GM23338 (cell line): Measurements from ENCODE around the gene CEMIP2. TPM values are rescaled to one million over a fixed set of nuclear protein-coding genes. Genes with fewer than 3 reads are reported as not detected.

Experiments used
- ATAC-seq: fragments of 200-7000 bp; cut with Tn5 transposase; 3 replicates; pipeline ENCODE4 v1.9.1; 2020
- DNase-seq: peaks from one replicate; pipeline ENCODE4 v3.0.0-alpha.2; 2015; ENCODE audit warnings: low spot score
- H2AFZ ChIP-seq: fragments of 200-600 bp; sonication (generic); 2 replicates; pipeline ENCODE4 v1.8.0; 2016; ENCODE audit warnings: antibody characterized with exemption, mild to moderate bottlenecking, moderate library complexity
- H3F3A ChIP-seq: fragments of 200-600 bp; sonication (generic); replicated peaks from 2 replicates; pipeline ENCODE4 v1.8.0; 2017; ENCODE audit warnings: antibody characterized with exemption, mixed run types, low read depth
- H3K27ac ChIP-seq: fragments of 200-600 bp; sonication (generic); 2 replicates; pipeline ENCODE4 v1.6.1; 2016; ENCODE audit warnings: low read depth
- H3K27me3 ChIP-seq: fragments of 200-600 bp; sonication (generic); 2 replicates; pipeline ENCODE4 v1.8.0; 2016; ENCODE audit warnings: mild to moderate bottlenecking, mixed run types, moderate library complexity; ENCODE audit not compliant: insufficient read depth
- H3K36me3 ChIP-seq: fragments of 200-600 bp; sonication (generic); 2 replicates; pipeline ENCODE4 v1.8.0; 2016; ENCODE audit warnings: mild to moderate bottlenecking; ENCODE audit not compliant: insufficient read depth
- H3K4me1 ChIP-seq: fragments of 200-600 bp; sonication (generic); 2 replicates; pipeline ENCODE4 v1.8.0; 2016; ENCODE audit warnings: mild to moderate bottlenecking, moderate library complexity; ENCODE audit not compliant: insufficient read depth
- H3K4me2 ChIP-seq: fragments of 200-600 bp; sonication (generic); 2 replicates; pipeline ENCODE4 v1.7.1; 2017; ENCODE audit warnings: mixed run types
- H3K4me3 ChIP-seq: fragments of 200-600 bp; sonication (generic); 2 replicates; pipeline ENCODE4 v1.6.1; 2016; ENCODE audit warnings: mixed run types
- H3K79me2 ChIP-seq: fragments of 200-600 bp; sonication (generic); replicated peaks from 2 replicates; pipeline ENCODE4 v1.8.0; 2017; ENCODE audit warnings: mild to moderate bottlenecking; ENCODE audit not compliant: insufficient read depth
- H3K9me2 ChIP-seq: fragments of 200-600 bp; sonication (generic); 2 replicates; pipeline ENCODE4 v1.8.0; 2017; ENCODE audit not compliant: insufficient read depth
- H4K20me1 ChIP-seq: fragments of 200-600 bp; sonication (generic); replicated peaks from 2 replicates; pipeline ENCODE4 v1.8.0; 2017; ENCODE audit warnings: mild to moderate bottlenecking; ENCODE audit not compliant: insufficient read depth
- H3K27ac Mint-ChIP-seq: 2 replicates; pipeline ENCODE4 v1.8.0; 2020; ENCODE audit warnings: inconsistent platforms, mild to moderate bottlenecking, moderate library complexity, mixed read lengths
- H3K27me3 Mint-ChIP-seq: 3 replicates; pipeline ENCODE4 v1.8.0; 2022; ENCODE audit warnings: low read depth, mild to moderate bottlenecking, moderate library complexity, mixed read lengths, inconsistent platforms; ENCODE audit not compliant: insufficient read depth, poor library complexity
- H3K36me3 Mint-ChIP-seq: 3 replicates; pipeline ENCODE4 v1.8.0; 2021; ENCODE audit warnings: low read depth, mild to moderate bottlenecking, inconsistent platforms, moderate library complexity, mixed read lengths
- H3K4me1 Mint-ChIP-seq: 3 replicates; pipeline ENCODE4 v1.8.0; 2020; ENCODE audit warnings: mild to moderate bottlenecking, inconsistent platforms, mixed read lengths
- H3K4me3 Mint-ChIP-seq: 3 replicates; pipeline ENCODE4 v1.8.0; 2021; ENCODE audit warnings: moderate library complexity, mild to moderate bottlenecking, inconsistent platforms, mixed read lengths
- H3K9me3 Mint-ChIP-seq: 3 replicates; pipeline ENCODE4 v1.8.0; 2020; ENCODE audit warnings: moderate library complexity, mild to moderate bottlenecking, inconsistent platforms, mixed read lengths
- CREB1 ChIP-seq: fragments of 250-450 bp; sonication (Bioruptor Pico); IDR thresholded peaks from 2 replicates; pipeline ENCODE4 v1.5.0; 2020; ENCODE audit warnings: low read depth, mild to moderate bottlenecking, moderate library complexity
- EZH2 ChIP-seq: fragments of 200-600 bp; sonication (generic); IDR thresholded peaks from one replicate; pipeline ENCODE4 v1.8.0; 2017; ENCODE audit warnings: antibody characterized with exemption, mild to moderate bottlenecking, low read depth; ENCODE audit not compliant: unreplicated experiment
- EZH2phosphoT487 ChIP-seq: fragments of 200-600 bp; sonication (generic); IDR thresholded peaks from one replicate; pipeline ENCODE4 v1.8.1; 2018; ENCODE audit warnings: antibody characterized with exemption; ENCODE audit not compliant: unreplicated experiment
- POLR2AphosphoS5 ChIP-seq: IDR thresholded peaks from 2 replicates; pipeline ENCODE4 v1.6.1; 2016; ENCODE audit warnings: antibody characterized with exemption, low read depth
- STAT1 ChIP-seq: IDR thresholded peaks from one replicate; pipeline ENCODE4 v1.6.1; 2016; ENCODE audit warnings: antibody characterized with exemption; ENCODE audit not compliant: unreplicated experiment
- ZNF331 ChIP-seq: fragments of 250-450 bp; sonication (Bioruptor Pico); IDR thresholded peaks from 2 replicates; pipeline ENCODE4 v1.5.0; 2020; ENCODE audit warnings: low read depth, mild to moderate bottlenecking, moderate library complexity
- polyA plus RNA-seq: library from polyadenylated mRNA; unstranded; fragments of >200 nt; fragmentation: Nextera tagmentation; extraction: Ambion mirVana; gene quantifications from 2 replicates; pipeline ENCODE4 v1.2.1, GENCODE V29; 2016
- total RNA-seq: library from RNA; depleted of rRNA; stranded (reverse); fragments of >200 nt; shearing (Covaris generic); gene quantifications from 2 replicates; pipeline ENCODE4 v1.2.3, GENCODE V29; 2014
- TF ChIP-seq, protein P1 (sequence below): fragments of 250-450 bp; sonication (Bioruptor Pico); IDR thresholded peaks from 2 replicates; pipeline ENCODE4 v1.5.0; 2020; ENCODE audit warnings: mild to moderate bottlenecking, moderate library complexity
- TF ChIP-seq, protein P2 (sequence below): IDR thresholded peaks from one replicate; pipeline ENCODE4 v1.6.1; 2018; ENCODE audit warnings: antibody characterized with exemption; ENCODE audit not compliant: unreplicated experiment
- TF ChIP-seq, protein P3 (sequence below), 2 experiments: fragments of 200-600 bp in 1 of 2; sonication (generic) in 1 of 2; conservative IDR thresholded peaks; 2 replicates each; pipeline versions ENCODE4 v1.5.1 to v1.6.1; 2016 to 2017; ENCODE audit warnings: antibody characterized with exemption in 2 of 2, low read depth in 2 of 2, mild to moderate bottlenecking in 2 of 2, moderate library complexity in 1 of 2

The CEMIP2 gene
- total and polyA plus RNA-seq, 2 experiments from 2014 or later, result 23.0 to 76.7 TPM

DNA sequence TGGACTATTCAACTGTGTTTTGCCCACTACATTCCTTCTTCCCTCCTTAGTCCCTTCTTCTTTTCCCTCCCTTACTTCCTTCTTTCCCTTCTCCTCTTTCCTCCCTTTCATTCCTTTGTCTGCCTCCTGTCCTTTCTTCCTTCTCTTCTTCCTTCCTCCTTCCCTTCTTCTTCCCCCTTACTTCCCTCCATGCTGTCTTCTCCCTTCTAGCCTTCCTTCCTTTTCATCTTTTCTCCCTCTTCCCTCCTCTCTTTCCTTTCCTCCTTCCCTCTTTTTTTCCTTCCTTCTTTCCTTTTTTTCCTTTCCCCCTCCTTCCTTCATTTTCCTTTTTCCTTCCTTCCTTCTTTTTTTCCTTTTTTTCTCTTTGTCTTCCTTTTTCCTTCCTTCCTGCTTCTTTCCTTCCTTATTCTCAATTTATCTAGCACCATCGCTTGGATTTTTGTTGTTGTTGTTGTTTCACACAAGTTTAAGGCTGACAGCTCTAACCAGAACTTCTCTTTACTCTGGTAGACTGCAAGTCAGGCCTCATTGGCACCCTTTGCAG, 123.4 kb downstream of the CEMIP2 start (continued):
- TF ChIP-seq, protein P1, sequence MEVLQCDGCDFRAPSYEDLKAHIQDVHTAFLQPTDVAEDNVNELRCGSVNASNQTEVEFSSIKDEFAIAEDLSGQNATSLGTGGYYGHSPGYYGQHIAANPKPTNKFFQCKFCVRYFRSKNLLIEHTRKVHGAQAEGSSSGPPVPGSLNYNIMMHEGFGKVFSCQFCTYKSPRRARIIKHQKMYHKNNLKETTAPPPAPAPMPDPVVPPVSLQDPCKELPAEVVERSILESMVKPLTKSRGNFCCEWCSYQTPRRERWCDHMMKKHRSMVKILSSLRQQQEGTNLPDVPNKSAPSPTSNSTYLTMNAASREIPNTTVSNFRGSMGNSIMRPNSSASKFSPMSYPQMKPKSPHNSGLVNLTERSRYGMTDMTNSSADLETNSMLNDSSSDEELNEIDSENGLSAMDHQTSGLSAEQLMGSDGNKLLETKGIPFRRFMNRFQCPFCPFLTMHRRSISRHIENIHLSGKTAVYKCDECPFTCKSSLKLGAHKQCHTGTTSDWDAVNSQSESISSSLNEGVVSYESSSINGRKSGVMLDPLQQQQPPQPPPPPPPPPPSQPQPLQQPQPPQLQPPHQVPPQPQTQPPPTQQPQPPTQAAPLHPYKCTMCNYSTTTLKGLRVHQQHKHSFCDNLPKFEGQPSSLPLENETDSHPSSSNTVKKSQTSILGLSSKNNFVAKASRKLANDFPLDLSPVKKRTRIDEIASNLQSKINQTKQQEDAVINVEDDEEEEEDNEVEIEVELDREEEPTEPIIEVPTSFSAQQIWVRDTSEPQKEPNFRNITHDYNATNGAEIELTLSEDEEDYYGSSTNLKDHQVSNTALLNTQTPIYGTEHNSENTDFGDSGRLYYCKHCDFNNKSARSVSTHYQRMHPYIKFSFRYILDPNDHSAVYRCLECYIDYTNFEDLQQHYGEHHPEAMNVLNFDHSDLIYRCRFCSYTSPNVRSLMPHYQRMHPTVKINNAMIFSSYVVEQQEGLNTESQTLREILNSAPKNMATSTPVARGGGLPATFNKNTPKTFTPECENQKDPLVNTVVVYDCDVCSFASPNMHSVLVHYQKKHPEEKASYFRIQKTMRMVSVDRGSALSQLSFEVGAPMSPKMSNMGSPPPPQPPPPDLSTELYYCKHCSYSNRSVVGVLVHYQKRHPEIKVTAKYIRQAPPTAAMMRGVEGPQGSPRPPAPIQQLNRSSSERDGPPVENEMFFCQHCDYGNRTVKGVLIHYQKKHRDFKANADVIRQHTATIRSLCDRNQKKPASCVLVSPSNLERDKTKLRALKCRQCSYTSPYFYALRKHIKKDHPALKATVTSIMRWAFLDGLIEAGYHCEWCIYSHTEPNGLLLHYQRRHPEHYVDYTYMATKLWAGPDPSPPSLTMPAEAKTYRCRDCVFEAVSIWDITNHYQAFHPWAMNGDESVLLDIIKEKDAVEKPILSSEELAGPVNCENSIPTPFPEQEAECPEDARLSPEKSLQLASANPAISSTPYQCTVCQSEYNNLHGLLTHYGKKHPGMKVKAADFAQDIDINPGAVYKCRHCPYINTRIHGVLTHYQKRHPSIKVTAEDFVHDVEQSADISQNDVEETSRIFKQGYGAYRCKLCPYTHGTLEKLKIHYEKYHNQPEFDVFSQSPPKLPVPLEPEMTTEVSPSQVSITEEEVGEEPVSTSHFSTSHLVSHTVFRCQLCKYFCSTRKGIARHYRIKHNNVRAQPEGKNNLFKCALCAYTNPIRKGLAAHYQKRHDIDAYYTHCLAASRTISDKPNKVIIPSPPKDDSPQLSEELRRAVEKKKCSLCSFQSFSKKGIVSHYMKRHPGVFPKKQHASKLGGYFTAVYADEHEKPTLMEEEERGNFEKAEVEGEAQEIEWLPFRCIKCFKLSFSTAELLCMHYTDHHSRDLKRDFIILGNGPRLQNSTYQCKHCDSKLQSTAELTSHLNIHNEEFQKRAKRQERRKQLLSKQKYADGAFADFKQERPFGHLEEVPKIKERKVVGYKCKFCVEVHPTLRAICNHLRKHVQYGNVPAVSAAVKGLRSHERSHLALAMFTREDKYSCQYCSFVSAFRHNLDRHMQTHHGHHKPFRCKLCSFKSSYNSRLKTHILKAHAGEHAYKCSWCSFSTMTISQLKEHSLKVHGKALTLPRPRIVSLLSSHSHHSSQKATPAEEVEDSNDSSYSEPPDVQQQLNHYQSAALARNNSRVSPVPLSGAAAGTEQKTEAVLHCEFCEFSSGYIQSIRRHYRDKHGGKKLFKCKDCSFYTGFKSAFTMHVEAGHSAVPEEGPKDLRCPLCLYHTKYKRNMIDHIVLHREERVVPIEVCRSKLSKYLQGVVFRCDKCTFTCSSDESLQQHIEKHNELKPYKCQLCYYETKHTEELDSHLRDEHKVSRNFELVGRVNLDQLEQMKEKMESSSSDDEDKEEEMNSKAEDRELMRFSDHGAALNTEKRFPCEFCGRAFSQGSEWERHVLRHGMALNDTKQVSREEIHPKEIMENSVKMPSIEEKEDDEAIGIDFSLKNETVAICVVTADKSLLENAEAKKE (CRISPR knock-in tag), result no peak
- no peak for TF ChIP-seq ZNF331 (CRISPR knock-in tag)
- TF ChIP-seq, protein P2, sequence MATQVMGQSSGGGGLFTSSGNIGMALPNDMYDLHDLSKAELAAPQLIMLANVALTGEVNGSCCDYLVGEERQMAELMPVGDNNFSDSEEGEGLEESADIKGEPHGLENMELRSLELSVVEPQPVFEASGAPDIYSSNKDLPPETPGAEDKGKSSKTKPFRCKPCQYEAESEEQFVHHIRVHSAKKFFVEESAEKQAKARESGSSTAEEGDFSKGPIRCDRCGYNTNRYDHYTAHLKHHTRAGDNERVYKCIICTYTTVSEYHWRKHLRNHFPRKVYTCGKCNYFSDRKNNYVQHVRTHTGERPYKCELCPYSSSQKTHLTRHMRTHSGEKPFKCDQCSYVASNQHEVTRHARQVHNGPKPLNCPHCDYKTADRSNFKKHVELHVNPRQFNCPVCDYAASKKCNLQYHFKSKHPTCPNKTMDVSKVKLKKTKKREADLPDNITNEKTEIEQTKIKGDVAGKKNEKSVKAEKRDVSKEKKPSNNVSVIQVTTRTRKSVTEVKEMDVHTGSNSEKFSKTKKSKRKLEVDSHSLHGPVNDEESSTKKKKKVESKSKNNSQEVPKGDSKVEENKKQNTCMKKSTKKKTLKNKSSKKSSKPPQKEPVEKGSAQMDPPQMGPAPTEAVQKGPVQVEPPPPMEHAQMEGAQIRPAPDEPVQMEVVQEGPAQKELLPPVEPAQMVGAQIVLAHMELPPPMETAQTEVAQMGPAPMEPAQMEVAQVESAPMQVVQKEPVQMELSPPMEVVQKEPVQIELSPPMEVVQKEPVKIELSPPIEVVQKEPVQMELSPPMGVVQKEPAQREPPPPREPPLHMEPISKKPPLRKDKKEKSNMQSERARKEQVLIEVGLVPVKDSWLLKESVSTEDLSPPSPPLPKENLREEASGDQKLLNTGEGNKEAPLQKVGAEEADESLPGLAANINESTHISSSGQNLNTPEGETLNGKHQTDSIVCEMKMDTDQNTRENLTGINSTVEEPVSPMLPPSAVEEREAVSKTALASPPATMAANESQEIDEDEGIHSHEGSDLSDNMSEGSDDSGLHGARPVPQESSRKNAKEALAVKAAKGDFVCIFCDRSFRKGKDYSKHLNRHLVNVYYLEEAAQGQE, result no peak

DNA sequence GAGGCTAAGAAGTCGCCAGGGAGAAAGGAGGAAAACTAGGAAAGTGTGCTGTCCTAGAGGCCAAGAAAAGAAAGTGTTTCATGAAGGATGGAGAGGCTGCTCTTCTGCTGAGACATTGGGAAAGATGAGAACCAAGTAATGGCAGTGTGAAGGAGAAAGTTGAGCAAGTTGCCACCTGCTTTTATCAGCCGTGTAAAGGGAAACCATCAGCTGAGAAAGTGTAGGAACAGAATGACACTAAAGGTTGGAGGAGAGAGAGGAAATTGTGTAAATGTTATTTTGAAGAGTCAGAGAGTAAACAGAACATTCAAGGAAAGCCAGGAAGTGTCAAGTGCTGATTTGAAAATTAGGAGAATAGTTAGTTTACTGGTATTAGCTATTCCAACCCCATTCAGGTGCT, 125.0 kb downstream of the CEMIP2 start:
- Histone ChIP-seq H2AFZ (no peak overlapping the region), H3K4me1 (no peaks in the 10 kb centered on the region; the same call in 1 of the 2 replicates), H3K79me2 (no peaks in the 10 kb centered on the region), H3K9me2 (peaks cover 6% of the 10 kb centered on the region; the same call in 1 of the 2 replicates), H3K4me2 (no peak overlapping the region), H3K36me3 (no peaks in the 10 kb centered on the region), H3K27me3 (peaks cover 5% of the 10 kb centered on the region), H4K20me1 (no peaks in the 10 kb centered on the region), H3F3A (no peaks in the 10 kb centered on the region; the same call in 1 of the 2 replicates), H3K27ac (no peak overlapping the region), H3K4me3 (no peak overlapping the region)
- Mint-ChIP-seq H3K4me3 (no peak overlapping the region), H3K27me3 (peaks cover 5% of the 10 kb centered on the region), H3K4me1 (peaks cover 6% of the 10 kb centered on the region), H3K27ac (no peak overlapping the region), H3K9me3 (no peaks in the 10 kb centered on the region), H3K36me3 (no peaks in the 10 kb centered on the region)
- DNase-seq (no peak), ATAC-seq (no peak)
- TF ChIP-seq EZH2 (no peak), EZH2phosphoT487 (no peak), STAT1 (no peak), CREB1 (CRISPR knock-in tag) (no peak), POLR2AphosphoS5 (no peak)
- TF ChIP-seq, protein P3, sequence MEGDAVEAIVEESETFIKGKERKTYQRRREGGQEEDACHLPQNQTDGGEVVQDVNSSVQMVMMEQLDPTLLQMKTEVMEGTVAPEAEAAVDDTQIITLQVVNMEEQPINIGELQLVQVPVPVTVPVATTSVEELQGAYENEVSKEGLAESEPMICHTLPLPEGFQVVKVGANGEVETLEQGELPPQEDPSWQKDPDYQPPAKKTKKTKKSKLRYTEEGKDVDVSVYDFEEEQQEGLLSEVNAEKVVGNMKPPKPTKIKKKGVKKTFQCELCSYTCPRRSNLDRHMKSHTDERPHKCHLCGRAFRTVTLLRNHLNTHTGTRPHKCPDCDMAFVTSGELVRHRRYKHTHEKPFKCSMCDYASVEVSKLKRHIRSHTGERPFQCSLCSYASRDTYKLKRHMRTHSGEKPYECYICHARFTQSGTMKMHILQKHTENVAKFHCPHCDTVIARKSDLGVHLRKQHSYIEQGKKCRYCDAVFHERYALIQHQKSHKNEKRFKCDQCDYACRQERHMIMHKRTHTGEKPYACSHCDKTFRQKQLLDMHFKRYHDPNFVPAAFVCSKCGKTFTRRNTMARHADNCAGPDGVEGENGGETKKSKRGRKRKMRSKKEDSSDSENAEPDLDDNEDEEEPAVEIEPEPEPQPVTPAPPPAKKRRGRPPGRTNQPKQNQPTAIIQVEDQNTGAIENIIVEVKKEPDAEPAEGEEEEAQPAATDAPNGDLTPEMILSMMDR (conservative IDR thresholded peaks at IDR 0.05; ENCODE audit: low read depth in 2 of 2), result no peak
